Naive B cell (primary cell): ENCODE results near the gene UBASH3B. TPM values are rescaled to one million over a fixed set of nuclear protein-coding genes. Genes with fewer than 3 reads are reported as not detected.
A peak's percentile ranks its signal among the peaks of the same experiment; 100 is the strongest.

ENCODE experiments used
- ATAC-seq, 2 donors: fragments of 150-1000 bp; cut with Tn5 transposase; 2 replicates each; pipeline ENCODE4 v1.10.0; 2021; ENCODE audit warnings: low read depth in 2 of 2, mild to moderate bottlenecking in 2 of 2, moderate library complexity in 2 of 2
- DNase-seq: peaks from one replicate; pipeline ENCODE4 v3.0.0; 2022
- H3K27ac Mint-ChIP-seq, 6 donors: one replicate each; pipeline ENCODE4 v1.8.0; 2020 to 2022; ENCODE audit warnings: mild to moderate bottlenecking in 6 of 6, mixed read lengths in 6 of 6, moderate library complexity in 5 of 6, inconsistent platforms in 2 of 6
- H3K27me3 Mint-ChIP-seq, 3 donors: one replicate each; pipeline ENCODE4 v1.8.0; 2021 to 2022; ENCODE audit warnings: mixed read lengths in 3 of 3, mild to moderate bottlenecking in 1 of 3
- H3K36me3 Mint-ChIP-seq, 2 donors: one replicate each; pipeline ENCODE4 v1.8.0; 2020 to 2022; ENCODE audit warnings: mixed read lengths in 2 of 2, inconsistent platforms in 1 of 2, mild to moderate bottlenecking in 1 of 2
- H3K4me1 Mint-ChIP-seq, 3 donors: one replicate each; pipeline ENCODE4 v1.8.0; 2020 to 2022; ENCODE audit warnings: mixed read lengths in 3 of 3, inconsistent platforms in 1 of 3, mild to moderate bottlenecking in 1 of 3, moderate library complexity in 1 of 3
- H3K4me3 Mint-ChIP-seq, 8 donors: one replicate each; pipeline ENCODE4 v1.8.0; 2020 to 2022; ENCODE audit warnings: mild to moderate bottlenecking in 8 of 8, mixed read lengths in 8 of 8, moderate library complexity in 8 of 8, inconsistent platforms in 2 of 8
- H3K9me3 Mint-ChIP-seq, 7 donors: one replicate each; pipeline ENCODE4 v1.8.0; 2020 to 2022; ENCODE audit warnings: mixed read lengths in 7 of 7, mild to moderate bottlenecking in 5 of 7, inconsistent platforms in 2 of 7, moderate library complexity in 1 of 7
- polyA plus RNA-seq, 6 donors: library from polyadenylated mRNA; unstranded; fragments of 300-500 nt; fragmentation: Illumina TruSeq; gene quantifications; one replicate each; pipeline ENCODE4 v1.2.3, GENCODE V29; 2021; ENCODE audit warnings: low read depth in 6 of 6

Gene UBASH3B
- polyA plus RNA-seq, 6 donors from 2014 or later: 2.2 to 5.5 (median 3.9) TPM

- Mint-ChIP-seq H3K4me3 (no peak overlapping the region), H3K27ac (no peak overlapping the region), H3K27me3 (peaks cover 11 to 15% (median 11%) of the 10 kb centered on the region in 3 donors), H3K4me1 (peaks cover 0 to 37% (median 19%) of the 10 kb centered on the region in 3 donors), H3K36me3 (no peaks in the 10 kb centered on the region), H3K9me3 (peaks cover 0 to 5% (median 0%) of the 10 kb centered on the region in 7 donors)
- ATAC-seq (peak; percentile 22 to 24), DNase-seq (peak; percentile 41)
Observed at GRCh38 chr11:122749005-122749687, 93.6 kb downstream of the UBASH3B start.

- DNase-seq (no peak), ATAC-seq (no peak)
- Mint-ChIP-seq H3K4me1 (peaks cover 9 to 45% (median 28%) of the 10 kb centered on the region in 3 donors), H3K36me3 (no peaks in the 10 kb centered on the region), H3K9me3 (peaks cover 0 to 5% (median 0%) of the 10 kb centered on the region in 7 donors), H3K27ac (peak overlapping the region in 1 of 6 donors; percentile 44), H3K4me3 (no peak overlapping the region), H3K27me3 (peaks cover 11 to 19% (median 11%) of the 10 kb centered on the region in 3 donors)
Observed at GRCh38 chr11:122750049-122750448, 94.5 kb downstream of the UBASH3B start.

GRCh38 chr11:122751292-122752070 lies 96.0 kb downstream of the UBASH3B start:
- H3K4me3 Mint-ChIP-seq: no peak overlapping the region
- DNase-seq (no peak), ATAC-seq (no peak)
- H3K27ac Mint-ChIP-seq: no peak overlapping the region
- H3K36me3 Mint-ChIP-seq: no peaks in the 10 kb centered on the region
- H3K9me3 Mint-ChIP-seq: peaks cover 0 to 2% (median 0%) of the 10 kb centered on the region in 7 donors
- H3K27me3 Mint-ChIP-seq: peaks cover 11 to 19% (median 11%) of the 10 kb centered on the region in 3 donors
- H3K4me1 Mint-ChIP-seq: peaks cover 18 to 38% (median 38%) of the 10 kb centered on the region in 3 donors

- H3K36me3 Mint-ChIP-seq: no peaks in the 10 kb centered on the region
- ATAC-seq: no peak
- H3K9me3 Mint-ChIP-seq: no peaks in the 10 kb centered on the region
- no peak overlapping the region for H3K4me3 Mint-ChIP-seq
- peaks cover 21 to 33% (median 27%) of the 10 kb centered on the region in 3 donors for H3K4me1 Mint-ChIP-seq
- peak overlapping the region in 1 of 6 donors; percentile 47 for H3K27ac Mint-ChIP-seq
- peaks cover 11 to 19% (median 11%) of the 10 kb centered on the region in 3 donors for H3K27me3 Mint-ChIP-seq
- no peak for DNase-seq
Observed at GRCh38 chr11:122754028-122754427, 98.5 kb downstream of the UBASH3B start.

- peaks cover 11 to 19% (median 11%) of the 10 kb centered on the region in 3 donors for H3K27me3 Mint-ChIP-seq
- peaks cover 20 to 33% (median 27%) of the 10 kb centered on the region in 3 donors for H3K4me1 Mint-ChIP-seq
- H3K4me3 Mint-ChIP-seq: peak overlapping the region in 1 of 8 donors; percentile 19
- DNase-seq (peak; percentile 47), ATAC-seq (peak; percentile 44)
- H3K36me3 Mint-ChIP-seq: no peaks in the 10 kb centered on the region
- no peaks in the 10 kb centered on the region for H3K9me3 Mint-ChIP-seq
- H3K27ac Mint-ChIP-seq: peak overlapping the region in 2 of 6 donors; percentile 17 to 63
Observed at GRCh38 chr11:122754553-122755322, 99.2 kb downstream of the UBASH3B start.

GRCh38 chr11:122755409-122755808 lies 99.9 kb downstream of the UBASH3B start:
- ATAC-seq (no peak), DNase-seq (no peak)
- H3K27me3 Mint-ChIP-seq: peaks cover 11 to 19% (median 11%) of the 10 kb centered on the region in 3 donors
- H3K36me3 Mint-ChIP-seq: no peaks in the 10 kb centered on the region
- no peaks in the 10 kb centered on the region for H3K9me3 Mint-ChIP-seq
- peak overlapping the region in 3 of 8 donors; percentile 19 to 41 (median 22) for H3K4me3 Mint-ChIP-seq
- peak overlapping the region in 1 of 6 donors; percentile 9 for H3K27ac Mint-ChIP-seq
- H3K4me1 Mint-ChIP-seq: peaks cover 20 to 32% (median 29%) of the 10 kb centered on the region in 3 donors

GRCh38 chr11:122755941-122756340 lies 100.4 kb downstream of the UBASH3B start:
- no peak overlapping the region for H3K4me3 Mint-ChIP-seq
- peak overlapping the region in 4 of 6 donors; percentile 77 to 84 (median 82) for H3K27ac Mint-ChIP-seq
- no peaks in the 10 kb centered on the region for H3K36me3 Mint-ChIP-seq
- peaks cover 11 to 16% (median 11%) of the 10 kb centered on the region in 3 donors for H3K27me3 Mint-ChIP-seq
- no peak for ATAC-seq
- DNase-seq: no peak
- peaks cover 20 to 32% (median 29%) of the 10 kb centered on the region in 3 donors for H3K4me1 Mint-ChIP-seq
- no peaks in the 10 kb centered on the region for H3K9me3 Mint-ChIP-seq

- Mint-ChIP-seq H3K36me3 (no peaks in the 10 kb centered on the region), H3K4me3 (peak overlapping the region in 2 of 8 donors; percentile 42 to 57), H3K9me3 (no peaks in the 10 kb centered on the region), H3K4me1 (peaks cover 20 to 32% (median 29%) of the 10 kb centered on the region in 3 donors), H3K27ac (peak overlapping the region in 5 of 6 donors; percentile 38 to 84 (median 81)), H3K27me3 (peaks cover 8 to 16% (median 11%) of the 10 kb centered on the region in 3 donors)
- DNase-seq (peak; percentile 81), ATAC-seq (peak; percentile 99 to 100)
Observed at GRCh38 chr11:122756417-122756816, 100.9 kb downstream of the UBASH3B start.

- H3K36me3 Mint-ChIP-seq: no peaks in the 10 kb centered on the region
- H3K4me3 Mint-ChIP-seq: peak overlapping the region in 1 of 8 donors; percentile 18
- no peaks in the 10 kb centered on the region for H3K9me3 Mint-ChIP-seq
- H3K4me1 Mint-ChIP-seq: peaks cover 20 to 32% (median 29%) of the 10 kb centered on the region in 3 donors
- DNase-seq: no peak
- H3K27me3 Mint-ChIP-seq: peaks cover 6 to 13% (median 6%) of the 10 kb centered on the region in 3 donors
- H3K27ac Mint-ChIP-seq: no peak overlapping the region
- ATAC-seq: no peak
Observed at GRCh38 chr11:122757201-122757600, 101.7 kb downstream of the UBASH3B start.

GRCh38 chr11:122758339-122758738 lies 102.8 kb downstream of the UBASH3B start:
- H3K4me3 Mint-ChIP-seq: no peak overlapping the region
- H3K27me3 Mint-ChIP-seq: peaks cover 0 to 7% (median 0%) of the 10 kb centered on the region in 3 donors
- no peaks in the 10 kb centered on the region for H3K9me3 Mint-ChIP-seq
- peaks cover 20 to 32% (median 29%) of the 10 kb centered on the region in 3 donors for H3K4me1 Mint-ChIP-seq
- DNase-seq (no peak), ATAC-seq (no peak)
- no peaks in the 10 kb centered on the region for H3K36me3 Mint-ChIP-seq
- peak overlapping the region in 1 of 6 donors; percentile 4 for H3K27ac Mint-ChIP-seq

- Mint-ChIP-seq H3K4me1 (peaks cover 17 to 32% (median 27%) of the 10 kb centered on the region in 3 donors), H3K9me3 (no peaks in the 10 kb centered on the region), H3K27ac (peak overlapping the region in 1 of 6 donors; percentile 31), H3K4me3 (peak overlapping the region in 1 of 8 donors; percentile 3), H3K36me3 (no peaks in the 10 kb centered on the region), H3K27me3 (peaks cover 0 to 5% (median 0%) of the 10 kb centered on the region in 3 donors)
- DNase-seq (no peak), ATAC-seq (no peak)
Observed at GRCh38 chr11:122758974-122759373, 103.5 kb downstream of the UBASH3B start.

- H3K27me3 Mint-ChIP-seq: no peaks in the 10 kb centered on the region
- peaks cover 0 to 10% (median 4%) of the 10 kb centered on the region in 3 donors for H3K4me1 Mint-ChIP-seq
- H3K9me3 Mint-ChIP-seq: no peaks in the 10 kb centered on the region
- H3K4me3 Mint-ChIP-seq: no peak overlapping the region
- no peaks in the 10 kb centered on the region for H3K36me3 Mint-ChIP-seq
- H3K27ac Mint-ChIP-seq: no peak overlapping the region
- ATAC-seq: no peak
- no peak for DNase-seq
Observed at GRCh38 chr11:122763108-122763507, 107.6 kb downstream of the UBASH3B start.
